Measurements from ENCODE around the gene KCNJ9. TPM values are rescaled to one million over a fixed set of nuclear protein-coding genes. Genes with fewer than 3 reads are reported as not detected.

The KCNJ9 gene
- total and polyA plus RNA-seq, 10 of the 15 experiments (the other 5 are each of a cell fraction or from before 2014, with no cell fraction given) = 0.12 TPM; not detected in 9

DNA sequence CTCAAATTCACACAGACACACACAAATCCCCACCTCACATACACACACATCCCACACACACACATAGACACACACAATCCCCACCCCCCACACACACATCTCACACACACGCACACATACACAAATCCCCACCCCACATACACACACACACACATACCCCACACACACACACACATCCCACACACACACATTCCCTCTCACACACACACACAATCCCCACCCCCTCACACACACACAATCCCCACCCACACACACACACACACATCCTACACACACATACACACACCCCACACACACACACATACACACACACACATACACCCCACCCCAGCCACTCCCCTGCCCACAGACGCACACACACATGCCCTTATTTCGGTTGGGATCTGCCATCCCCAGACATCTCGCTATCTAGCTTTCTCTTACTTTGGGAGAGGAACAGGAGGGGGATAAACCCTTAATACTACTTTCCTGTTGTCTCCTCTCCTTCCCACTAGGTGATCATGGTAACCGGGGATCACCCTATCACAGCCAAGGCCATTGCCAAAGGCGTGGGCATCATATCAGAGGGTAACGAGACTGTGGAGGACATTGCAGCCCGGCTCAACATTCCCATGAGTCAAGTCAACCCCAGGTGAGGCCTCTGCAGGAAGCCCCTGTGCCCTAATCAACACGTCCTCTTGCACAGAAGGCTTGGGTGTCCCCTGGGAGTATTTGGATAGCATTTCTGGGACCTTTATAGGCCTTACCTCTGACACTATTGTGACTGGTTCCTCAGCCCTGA is 52.8 kb downstream of the KCNJ9 start:
- Histone ChIP-seq H3K36me3 (ENCODE audit: control insufficient read depth in 2 of 2, insufficient read depth in 2 of 2, low read length in 1 of 2) (no peaks in the 10 kb centered on the region), H3K4me3 (no peak overlapping the region), H3K9me3 (replicated peaks; ENCODE audit: control insufficient read depth, insufficient read depth, low read length) (no peaks in the 10 kb centered on the region), H3K9ac (ENCODE audit: control insufficient read depth, insufficient read depth, low read length) (no peak overlapping the region), H4K20me1 (ENCODE audit: control insufficient read depth, insufficient read depth) (no peaks in the 10 kb centered on the region), H3K79me2 (ENCODE audit: control insufficient read depth, insufficient read depth, low read length) (no peaks in the 10 kb centered on the region), H3K27ac (ENCODE audit: control insufficient read depth, insufficient read depth) (no peak overlapping the region), H3K27me3 (replicated peaks in 1 of 2; ENCODE audit: control insufficient read depth in 2 of 2, insufficient read depth in 2 of 2, low read length in 1 of 2) (peaks cover 2 to 3% of the 10 kb centered on the region in 2 experiments; a peak in 2 of 4 replicates), H3K4me1 (ENCODE audit: control insufficient read depth, insufficient read depth, low read length) (no peaks in the 10 kb centered on the region), H3K4me2 (ENCODE audit: control insufficient read depth, insufficient read depth) (no peak overlapping the region), H2AFZ (ENCODE audit: control insufficient read depth, low read depth, low read length) (no peak overlapping the region)
- POLR2A ChIA-PET = no interaction called here
- DNase-seq (ENCODE audit: low read depth, low spot score) (no peak), ATAC-seq (no peak), FAIRE-seq (no peak)
- RAD21 ChIA-PET (ENCODE audit: unreplicated experiment) = no interaction called here
- intact Hi-C loops (cut with micrococcal nuclease; ENCODE audit: unreplicated experiment) (no loop called here), in situ Hi-C loops (cut with MboI) (no loop called here)
- 30% methylated on average over 9 of the region's 9 CpGs for WGBS (ENCODE audit: insufficient coverage, insufficient replicate concordance, low lambda C conversion rate, missing lambda C conversion rate)
- no TSS peak for BruUV-seq (replicated peaks)
- SMC1A ChIA-PET (ENCODE audit: uncharacterized antibody, unreplicated experiment) = no interaction called here
- no peak for TF ChIP-seq TCF7 (IDR thresholded peaks at IDR 0.05; ENCODE audit: borderline replicate concordance)
- TF ChIP-seq GABPA (IDR thresholded peaks at IDR 0.05; ENCODE audit: low read depth) = no peak
- no peak for TF ChIP-seq YBX1 (IDR thresholded peaks at IDR 0.05)
- no peak for TF ChIP-seq CBX3 (IDR thresholded peaks at IDR 0.05; ENCODE audit: borderline replicate concordance, low read depth)
- no peak for TF ChIP-seq TBL1XR1 (IDR thresholded peaks at IDR 0.05; ENCODE audit: low read depth, low read length)
- TF ChIP-seq EGR1 (IDR thresholded peaks at IDR 0.05; ENCODE audit: borderline replicate concordance in 1 of 2, low read depth in 2 of 2, low read length in 2 of 2) = no peak
- no peak for TF ChIP-seq NFYA (IDR thresholded peaks at IDR 0.05; ENCODE audit: borderline replicate concordance, low read depth, low read length)
- TF ChIP-seq, protein P1, sequence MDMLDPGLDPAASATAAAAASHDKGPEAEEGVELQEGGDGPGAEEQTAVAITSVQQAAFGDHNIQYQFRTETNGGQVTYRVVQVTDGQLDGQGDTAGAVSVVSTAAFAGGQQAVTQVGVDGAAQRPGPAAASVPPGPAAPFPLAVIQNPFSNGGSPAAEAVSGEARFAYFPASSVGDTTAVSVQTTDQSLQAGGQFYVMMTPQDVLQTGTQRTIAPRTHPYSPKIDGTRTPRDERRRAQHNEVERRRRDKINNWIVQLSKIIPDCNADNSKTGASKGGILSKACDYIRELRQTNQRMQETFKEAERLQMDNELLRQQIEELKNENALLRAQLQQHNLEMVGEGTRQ (IDR thresholded peaks at IDR 0.05; ENCODE audit: borderline replicate concordance, low read depth, low read length) = no peak
- CTCF ChIA-PET = no interaction called here
